Testis (tissue), 3 donors: ENCODE results near the gene VWA5B1. TPM values are rescaled to one million over a fixed set of nuclear protein-coding genes. Genes with fewer than 3 reads are reported as not detected.

Experiments used
- DNase-seq: peaks from one replicate; pipeline ENCODE4 v3.0.0-alpha.2; 2019
- H3K27ac ChIP-seq, 2 donors: fragments of 200-600 bp; sonication (generic); one replicate each; pipeline ENCODE4 v1.5.1; 2019
- H3K27me3 ChIP-seq: fragments of 200-600 bp; sonication (generic); one replicate; pipeline ENCODE4 v1.5.1; 2019
- H3K36me3 ChIP-seq: fragments of 200-600 bp; sonication (generic); one replicate; pipeline ENCODE4 v1.5.1; 2017; ENCODE audit warnings: low read depth; ENCODE audit errors: missing control alignments
- H3K4me1 ChIP-seq: fragments of 200-600 bp; sonication (generic); one replicate; pipeline ENCODE4 v1.5.1; 2019
- H3K4me3 ChIP-seq, 2 donors: fragments of 200-600 bp; sonication (generic); one replicate each; pipeline ENCODE4 v1.5.1; 2017 to 2019
- H3K9me3 ChIP-seq: fragments of 200-600 bp; sonication (generic); one replicate; pipeline ENCODE4 v1.5.1; 2017
- POLR2A ChIP-seq: fragments of 450-650 bp; IDR thresholded peaks from one replicate; pipeline ENCODE4 v1.6.1; 2017; ENCODE audit warnings: antibody characterized with exemption, mild to moderate bottlenecking, moderate library complexity
- WGBS, 2 donors: methylation state at CpG; one replicate each; pipeline ENCODE4 v1.1.5; 2018; 5-methylcytosine and 5-hydroxymethylcytosine counted together
- intact Hi-C: fragments of 100-400 bp; cut with DNase I; formaldehyde crosslinking; loops from one replicate; pipeline ENCODE4 v1.15.1; 2023; ENCODE audit warnings: low total_unique reads
- polyA plus RNA-seq: library from polyadenylated mRNA; stranded (reverse); fragments of 350-450 nt; fragmentation: Illumina TruSeq; extraction: RNeasy Lipid Tissue Mini Kit (QIAGEN cat#74804); gene quantifications from one replicate; pipeline ENCODE4 v1.2.3, GENCODE V29; 2014; ENCODE audit warnings: low read depth, low replicate concordance; ENCODE audit not compliant: insufficient read depth
- total RNA-seq, 2 donors: library from RNA; depleted of rRNA; stranded (reverse); fragments of >200 nt; gene quantifications; one replicate each; pipeline ENCODE4 v1.2.3, GENCODE V29; 2016
- TF ChIP-seq, protein P1 (sequence below), 3 experiments: fragments of 450-650 bp in 2 of 3; fragments of 200-600 bp in 1 of 3; sonication (generic) in 1 of 3; IDR thresholded peaks; one replicate each; pipeline ENCODE4 v1.5.1; 2016 to 2019; ENCODE audit warnings: antibody characterized with exemption in 3 of 3, mild to moderate bottlenecking in 2 of 3, moderate library complexity in 1 of 3

VWA5B1 gene
- total and polyA plus RNA-seq, 3 donors from 2014 or later = 13.1 to 23.0 (median 16.2) TPM

DNA sequence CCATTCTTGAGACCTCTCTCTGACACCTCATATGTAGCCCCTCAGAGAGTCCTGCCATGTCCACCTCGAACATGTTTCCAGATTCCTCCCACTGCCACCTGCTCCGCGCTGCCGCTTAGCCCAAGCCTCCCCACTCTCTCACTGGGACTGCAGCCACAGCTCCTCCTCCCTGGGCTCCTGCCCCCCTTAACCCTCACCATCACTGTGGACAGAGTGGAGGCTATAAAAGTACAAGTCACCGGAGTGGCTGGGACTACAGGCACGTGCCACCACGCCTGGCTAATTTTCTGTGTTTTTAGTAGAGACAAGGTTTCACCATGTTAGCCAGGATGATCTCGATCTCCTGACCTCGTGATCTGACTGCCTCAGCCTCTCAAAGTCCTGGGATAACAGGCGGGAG is 77.0 kb downstream of the VWA5B1 start:
- Histone ChIP-seq H3K4me3 (no peak overlapping the region), H3K27me3 (no peaks in the 10 kb centered on the region), H3K27ac (no peak overlapping the region), H3K9me3 (no peaks in the 10 kb centered on the region), H3K4me1 (peaks cover 8% of the 10 kb centered on the region), H3K36me3 (no peaks in the 10 kb centered on the region)
- TF ChIP-seq POLR2A = no peak
- TF ChIP-seq, protein P1, sequence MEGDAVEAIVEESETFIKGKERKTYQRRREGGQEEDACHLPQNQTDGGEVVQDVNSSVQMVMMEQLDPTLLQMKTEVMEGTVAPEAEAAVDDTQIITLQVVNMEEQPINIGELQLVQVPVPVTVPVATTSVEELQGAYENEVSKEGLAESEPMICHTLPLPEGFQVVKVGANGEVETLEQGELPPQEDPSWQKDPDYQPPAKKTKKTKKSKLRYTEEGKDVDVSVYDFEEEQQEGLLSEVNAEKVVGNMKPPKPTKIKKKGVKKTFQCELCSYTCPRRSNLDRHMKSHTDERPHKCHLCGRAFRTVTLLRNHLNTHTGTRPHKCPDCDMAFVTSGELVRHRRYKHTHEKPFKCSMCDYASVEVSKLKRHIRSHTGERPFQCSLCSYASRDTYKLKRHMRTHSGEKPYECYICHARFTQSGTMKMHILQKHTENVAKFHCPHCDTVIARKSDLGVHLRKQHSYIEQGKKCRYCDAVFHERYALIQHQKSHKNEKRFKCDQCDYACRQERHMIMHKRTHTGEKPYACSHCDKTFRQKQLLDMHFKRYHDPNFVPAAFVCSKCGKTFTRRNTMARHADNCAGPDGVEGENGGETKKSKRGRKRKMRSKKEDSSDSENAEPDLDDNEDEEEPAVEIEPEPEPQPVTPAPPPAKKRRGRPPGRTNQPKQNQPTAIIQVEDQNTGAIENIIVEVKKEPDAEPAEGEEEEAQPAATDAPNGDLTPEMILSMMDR (IDR thresholded peaks at IDR 0.05) = no peak
- no peak for DNase-seq
- 28 to 31% methylated on average over 9 to 10 of the region's 10 CpGs for WGBS, 2 donors
- intact Hi-C loops = no loop called here

GRCh38 chr1:20368866-20369470 is 78.3 kb downstream of the VWA5B1 start:
- H3K4me1 ChIP-seq = peaks cover 8% of the 10 kb centered on the region
- no peak overlapping the region for H3K4me3 ChIP-seq
- no peak overlapping the region for H3K27ac ChIP-seq
- intact Hi-C loops = no loop called here
- no peaks in the 10 kb centered on the region for H3K36me3 ChIP-seq
- H3K9me3 ChIP-seq = no peaks in the 10 kb centered on the region
- TF ChIP-seq, protein P1 (IDR thresholded peaks at IDR 0.05) = no peak
- no peak for TF ChIP-seq POLR2A
- no peaks in the 10 kb centered on the region for H3K27me3 ChIP-seq
- DNase-seq = no peak
- WGBS, 2 donors = 78 to 87% methylated on average over 7 of the region's 7 CpGs

DNA sequence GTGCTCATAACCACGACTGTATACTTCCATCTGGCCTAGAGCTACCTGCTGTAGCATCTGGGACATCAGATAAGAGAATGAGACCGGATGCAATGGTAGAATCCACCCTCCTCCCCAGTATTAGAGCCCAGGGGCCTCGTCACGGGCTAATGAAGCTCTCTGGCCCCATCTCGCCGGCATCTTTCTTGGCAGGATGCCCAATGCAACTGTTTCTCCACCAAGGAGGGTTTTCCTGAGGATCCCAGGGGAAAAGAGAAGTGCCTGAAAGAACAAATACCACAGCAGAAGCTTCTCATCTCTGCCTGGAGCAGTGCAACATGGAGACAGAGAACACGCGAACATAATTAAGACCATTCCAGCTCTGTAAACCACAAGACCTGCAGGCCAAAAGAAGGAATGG is 80.0 kb downstream of the VWA5B1 start:
- H3K4me1 ChIP-seq = peaks cover 8% of the 10 kb centered on the region

DNA sequence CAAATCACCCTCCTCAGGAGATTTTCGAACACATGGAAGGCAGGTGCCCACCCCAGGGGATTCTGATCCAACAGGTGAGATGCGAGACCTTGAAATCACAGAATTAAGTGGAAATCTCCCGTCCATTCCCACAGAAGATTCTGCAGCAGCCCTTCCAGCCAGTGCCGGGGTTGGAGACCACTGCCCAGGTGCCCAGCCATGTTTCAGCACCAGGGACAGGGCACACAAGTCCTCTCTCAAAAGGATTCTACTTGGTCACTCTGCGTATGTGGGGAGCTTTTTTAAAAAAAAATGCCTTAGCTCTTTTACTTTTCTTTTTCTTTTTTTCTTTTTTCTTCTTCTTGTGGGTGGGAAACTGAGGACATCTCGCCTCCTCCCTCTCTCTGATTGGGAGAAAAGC is 80.7 kb downstream of the VWA5B1 start:
- 46% methylated on average over 6 of the region's 6 CpGs for WGBS, 2 donors
- TF ChIP-seq, protein P1 (IDR thresholded peaks at IDR 0.05) = no peak
- no peak for TF ChIP-seq POLR2A
- no peak for DNase-seq
- Histone ChIP-seq H3K27me3 (no peaks in the 10 kb centered on the region), H3K36me3 (no peaks in the 10 kb centered on the region), H3K4me1 (peaks cover 8% of the 10 kb centered on the region), H3K9me3 (no peaks in the 10 kb centered on the region), H3K4me3 (no peak overlapping the region), H3K27ac (no peak overlapping the region)
- intact Hi-C loops = loop anchor here (10.0 kb wide), 1 partner anchor 123 kb away; no protein-coding TSS in a partner anchor

More for the DNA sequence above, 80.0 kb downstream of the VWA5B1 start:
- TF ChIP-seq, protein P1 (IDR thresholded peaks at IDR 0.05) = no peak
- TF ChIP-seq POLR2A = no peak
- intact Hi-C loops = loop anchor here (10.0 kb wide), 1 partner anchor 124 kb away; no protein-coding TSS in a partner anchor
- H3K9me3 ChIP-seq = no peaks in the 10 kb centered on the region
- H3K36me3 ChIP-seq = no peaks in the 10 kb centered on the region
- H3K4me3 ChIP-seq = no peak overlapping the region
- no peak overlapping the region for H3K27ac ChIP-seq
- no peaks in the 10 kb centered on the region for H3K27me3 ChIP-seq
- DNase-seq = no peak
- 55 to 71% methylated on average over 8 of the region's 8 CpGs for WGBS, 2 donors

DNA sequence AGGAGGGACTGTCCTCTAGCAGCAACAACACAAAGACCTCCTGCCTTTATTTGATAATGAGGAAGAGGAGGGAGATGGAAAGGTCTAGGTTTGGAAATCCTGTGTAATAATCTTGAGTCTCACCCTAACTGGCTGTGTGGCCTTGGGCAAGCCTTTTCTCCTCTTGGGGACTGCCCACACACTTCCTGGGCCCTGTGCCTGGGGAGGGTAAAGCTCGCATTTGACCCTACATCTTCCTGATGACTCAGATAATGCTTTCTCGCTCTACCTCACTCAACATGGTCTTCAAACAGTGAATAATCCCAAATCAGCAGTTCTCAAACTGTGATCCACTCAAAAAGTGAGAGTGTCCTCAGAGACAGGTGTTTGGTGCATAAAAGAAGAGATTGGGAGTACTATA is 81.2 kb downstream of the VWA5B1 start:
- Histone ChIP-seq H3K36me3 (no peaks in the 10 kb centered on the region), H3K9me3 (no peaks in the 10 kb centered on the region), H3K4me1 (peaks cover 8% of the 10 kb centered on the region), H3K27ac (no peak overlapping the region), H3K4me3 (no peak overlapping the region), H3K27me3 (no peaks in the 10 kb centered on the region)
- TF ChIP-seq, protein P1 (IDR thresholded peaks at IDR 0.05) = no peak
- no peak for TF ChIP-seq POLR2A
- DNase-seq = no peak
- 29 to 50% methylated on average over 1 to 2 of the region's 2 CpGs for WGBS, 2 donors
- intact Hi-C loops = loop anchor here (10.0 kb wide), 1 partner anchor 123 kb away; no protein-coding TSS in a partner anchor
